COLO668 (cell line): Measurements from ENCODE around the gene GPR135.

ENCODE experiments used
- DNase-seq: peaks from one replicate; lab custom pipeline; 2025; ENCODE audit not compliant: unreplicated experiment; lab: John Stamatoyannopoulos, UW

GPR135 gene

DNA sequence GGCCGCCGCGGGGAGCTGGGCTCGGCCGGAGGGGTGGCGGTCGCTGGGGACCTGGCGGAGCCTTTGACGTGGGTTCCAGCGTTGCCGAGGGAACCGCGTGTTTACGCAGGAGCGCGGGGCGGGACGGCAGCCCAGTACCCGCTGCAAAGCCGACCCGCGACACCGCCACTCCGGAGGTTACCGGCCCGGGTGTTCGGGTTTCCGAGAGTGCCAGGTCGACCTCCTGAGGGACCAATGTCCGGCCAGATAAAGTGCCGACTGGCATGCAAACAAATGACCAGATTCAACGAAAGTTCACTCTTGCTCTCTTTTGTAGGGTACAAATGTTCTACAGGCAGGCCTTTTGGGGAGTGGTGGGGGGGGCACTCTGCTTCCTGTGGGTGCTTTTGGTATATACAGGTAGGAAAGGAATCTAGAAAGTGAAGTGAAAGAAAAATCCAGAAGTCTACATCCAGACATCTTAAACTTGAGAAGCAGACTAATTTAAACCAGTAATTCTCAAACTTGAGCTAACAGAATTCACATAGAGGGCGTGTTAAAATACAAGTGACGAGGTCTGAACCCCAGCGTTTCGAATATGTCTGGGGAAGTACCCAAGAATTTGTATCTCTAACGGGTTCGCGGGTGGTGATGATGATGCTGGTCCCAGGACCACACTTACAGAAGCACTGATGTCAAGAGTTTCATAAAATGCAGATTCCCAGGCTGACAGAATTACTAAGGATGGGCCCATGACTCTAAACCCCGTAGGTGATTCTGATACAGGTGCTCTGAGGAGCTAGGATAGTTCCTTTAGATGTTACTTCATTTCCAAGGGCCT, at the start of gene GPR135:
TSS of gene GPR135 (minus strand) at position 65 of the 820 bp plus-strand sequence. CDS start 154 bp downstream, outside the sequence.
- DNase-seq, result peak; percentile 79

- DNase-seq, result peak; percentile 53
Measured at GRCh38 chr14:59511916-59512575, 46.9 kb upstream of the GPR135 start.

- DNase-seq, result no peak
Measured at GRCh38 chr14:59510966-59511365, 45.8 kb upstream of the GPR135 start.

- DNase-seq, result no peak
Measured at GRCh38 chr14:59510001-59510400, 44.8 kb upstream of the GPR135 start.

DNA sequence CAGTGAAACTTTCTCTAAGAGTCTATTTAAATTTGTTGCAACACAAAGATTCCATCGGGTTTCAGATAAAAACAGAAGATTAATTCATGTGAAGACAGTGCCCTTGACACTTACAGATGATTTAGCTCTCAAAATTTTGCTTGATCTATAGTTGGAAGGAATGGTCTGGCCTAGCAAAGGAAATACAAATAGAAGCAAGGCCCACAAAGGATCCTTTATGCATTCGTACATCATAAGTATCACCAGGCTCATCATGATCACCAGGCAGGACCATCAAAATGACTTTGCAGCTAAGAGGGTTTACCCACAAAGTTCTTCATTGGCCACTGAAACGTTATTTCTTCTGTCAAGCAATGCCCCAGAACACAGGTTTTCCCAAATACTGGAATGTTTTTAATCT, 43.9 kb upstream of the GPR135 start:
- DNase-seq, result no peak

DNA sequence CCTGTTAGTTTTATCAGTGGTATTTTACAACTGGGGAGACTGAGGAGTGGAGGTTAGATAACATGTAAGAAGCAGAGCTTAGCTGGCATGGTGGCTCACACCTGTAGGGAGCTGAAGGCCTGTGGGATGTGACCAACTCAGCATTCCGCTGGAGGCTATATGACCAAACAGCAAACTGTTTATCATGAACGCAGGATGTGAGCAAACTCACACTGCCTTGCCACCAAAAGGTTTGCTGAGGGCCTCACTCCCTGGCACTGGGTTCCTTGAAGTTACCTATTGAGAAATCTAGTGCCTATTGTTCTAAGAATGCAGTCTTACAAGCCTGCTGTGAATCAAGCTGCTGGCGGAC, 42.5 kb upstream of the GPR135 start:
- DNase-seq, result no peak

DNA sequence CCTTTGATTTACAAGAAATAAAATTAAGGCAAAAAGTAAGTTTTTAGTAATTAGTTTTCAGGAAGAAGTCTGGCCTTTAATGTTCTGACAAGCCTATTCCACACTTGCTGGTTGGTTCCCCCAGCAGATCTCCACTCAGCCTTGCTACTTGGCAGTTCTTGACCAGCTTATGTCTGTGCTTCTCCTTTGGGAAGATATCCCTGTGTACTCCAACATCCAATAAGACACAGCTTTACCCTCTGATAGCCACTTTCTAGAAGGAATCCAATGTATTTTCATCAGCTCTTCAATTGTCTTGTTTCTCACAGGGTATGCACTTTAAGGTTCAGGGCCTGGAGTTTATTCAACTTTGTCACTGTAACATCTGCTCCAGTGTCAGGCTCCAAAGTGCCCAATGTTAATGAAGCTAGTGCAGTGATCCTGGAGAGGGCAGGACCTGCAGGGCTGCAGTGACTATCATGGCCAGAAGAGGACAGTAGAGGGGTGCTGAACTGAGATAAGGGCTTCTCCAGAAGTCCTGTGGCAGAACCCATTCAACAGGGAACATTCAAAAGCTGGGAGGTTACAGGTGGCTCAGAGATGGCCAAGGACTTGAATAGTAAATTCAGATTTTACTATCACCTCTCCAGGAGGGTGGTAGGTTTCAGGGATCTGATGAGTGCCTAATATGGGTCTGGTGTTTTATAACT, 42.0 kb upstream of the GPR135 start:
- DNase-seq, result peak; percentile 73

DNA sequence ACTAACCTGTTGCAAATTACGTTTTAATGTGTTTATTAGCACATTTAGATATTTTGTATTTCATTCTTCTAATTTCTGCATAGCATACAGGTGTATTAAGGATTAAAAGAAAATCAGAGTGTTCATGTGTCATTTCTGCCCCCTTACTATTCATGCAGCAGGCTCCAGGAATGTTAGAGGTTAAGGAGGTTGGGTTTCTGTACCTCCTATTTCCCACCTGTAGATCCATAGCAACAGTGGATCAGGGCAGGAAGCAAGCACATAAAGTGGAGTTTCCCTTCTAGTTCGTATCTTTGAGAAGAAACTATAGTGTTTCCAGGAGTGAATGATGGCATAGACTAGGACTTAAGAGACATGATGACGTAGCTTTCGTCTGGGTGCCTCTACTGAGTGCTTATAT, 38.1 kb upstream of the GPR135 start:
- no peak for DNase-seq

- no peak for DNase-seq
Measured at GRCh38 chr14:59500732-59501131, 35.6 kb upstream of the GPR135 start.

- DNase-seq, result no peak
Measured at GRCh38 chr14:59492384-59492783, 27.2 kb upstream of the GPR135 start.

DNA sequence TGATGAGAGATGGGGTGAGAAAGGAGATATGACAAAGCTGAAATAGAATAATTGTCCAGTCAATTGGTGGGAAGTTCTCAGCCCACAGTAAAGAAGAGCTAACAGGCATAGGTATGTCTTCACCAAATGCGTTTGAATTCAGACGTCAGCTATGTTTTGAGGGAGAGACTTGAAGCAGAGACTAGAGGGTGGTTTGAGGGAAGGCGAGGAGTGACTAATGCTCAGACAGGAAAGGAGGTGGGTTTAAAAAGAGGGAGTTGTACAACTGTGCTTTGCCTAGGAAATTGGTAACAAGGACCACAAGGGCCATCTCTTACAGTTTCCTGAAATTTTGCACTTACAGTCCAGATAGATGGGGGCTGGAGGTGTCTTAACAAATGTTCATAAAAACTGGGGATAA, 25.6 kb upstream of the GPR135 start:
- no peak for DNase-seq

- DNase-seq, result no peak
Measured at GRCh38 chr14:59484639-59485175, 19.5 kb upstream of the GPR135 start.

- peak; percentile 99 for DNase-seq
Measured at GRCh38 chr14:59483819-59484638, 18.8 kb upstream of the GPR135 start, which contains the start of the genes JKAMP and L3HYPDH. Gene JKAMP, plus strand, starts transcription at chr14:59484517. Its CDS starts 73 bp downstream, at chr14:59484590. Gene L3HYPDH, minus strand, starts transcription at chr14:59484408. Its CDS starts 92 bp downstream, at chr14:59484316.

DNA sequence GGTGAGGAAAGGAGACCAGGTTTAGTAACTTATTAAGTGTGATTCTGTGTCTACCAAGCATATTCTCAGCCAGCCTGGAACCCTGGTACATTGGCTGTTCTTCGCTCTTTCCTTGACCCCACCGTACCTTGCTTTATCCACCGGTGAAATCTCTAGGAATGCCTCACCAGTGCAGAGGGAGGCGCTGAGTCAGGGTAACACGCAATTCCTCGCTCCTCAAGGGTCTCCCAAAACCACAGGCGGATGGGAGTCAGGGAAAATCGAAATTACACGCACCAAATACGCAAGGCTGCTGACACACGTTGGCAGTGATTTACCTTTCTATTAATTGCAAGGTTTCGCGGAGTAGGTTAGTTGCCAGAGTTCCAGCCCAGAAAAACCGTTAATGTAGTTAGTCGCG, 18.2 kb upstream of the GPR135 start:
- DNase-seq, result no peak

DNA sequence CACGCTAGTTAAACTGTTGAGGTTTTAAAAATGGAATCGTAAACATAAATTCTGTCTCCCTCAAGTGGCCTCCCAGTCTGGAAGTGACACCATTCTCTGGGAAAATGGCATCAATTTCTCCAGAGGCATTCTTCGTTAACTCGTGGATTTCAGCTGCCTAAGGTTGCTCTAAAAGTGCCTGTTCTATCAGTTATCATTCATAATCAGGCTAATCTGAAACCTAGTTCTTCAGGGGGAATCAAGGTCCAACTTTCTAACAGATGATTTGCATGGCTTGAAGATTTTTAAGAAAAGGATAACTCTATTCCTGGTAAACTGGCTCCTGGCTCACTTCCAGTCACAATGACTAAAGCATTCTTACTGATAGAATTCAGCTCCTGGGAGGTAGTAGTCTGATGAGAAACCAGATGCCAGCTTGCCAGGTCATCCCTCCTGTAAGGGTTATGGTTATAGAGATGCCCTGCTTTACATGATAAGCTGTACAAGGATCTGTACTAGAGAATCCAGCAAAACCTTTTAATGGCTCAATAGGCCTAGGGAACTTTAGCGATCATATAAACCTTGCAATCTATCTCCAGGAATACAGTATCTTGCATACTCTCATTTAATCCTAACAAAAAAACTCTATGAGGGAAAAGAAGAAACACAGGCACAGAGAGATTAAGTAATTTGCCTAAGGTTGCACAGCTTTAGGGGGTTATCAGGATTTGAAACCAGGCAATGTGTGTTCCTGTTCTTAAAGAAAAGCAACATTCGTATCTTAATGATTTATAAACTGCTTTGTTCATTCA, 17.6 kb upstream of the GPR135 start:
- DNase-seq, result no peak

- DNase-seq, result no peak
Measured at GRCh38 chr14:59481871-59482540, 16.8 kb upstream of the GPR135 start.

GRCh38 chr14:59481407-59481806, 16.2 kb upstream of the GPR135 start:
- no peak for DNase-seq

GRCh38 chr14:59480166-59480565, 15.0 kb upstream of the GPR135 start:
- no peak for DNase-seq

DNA sequence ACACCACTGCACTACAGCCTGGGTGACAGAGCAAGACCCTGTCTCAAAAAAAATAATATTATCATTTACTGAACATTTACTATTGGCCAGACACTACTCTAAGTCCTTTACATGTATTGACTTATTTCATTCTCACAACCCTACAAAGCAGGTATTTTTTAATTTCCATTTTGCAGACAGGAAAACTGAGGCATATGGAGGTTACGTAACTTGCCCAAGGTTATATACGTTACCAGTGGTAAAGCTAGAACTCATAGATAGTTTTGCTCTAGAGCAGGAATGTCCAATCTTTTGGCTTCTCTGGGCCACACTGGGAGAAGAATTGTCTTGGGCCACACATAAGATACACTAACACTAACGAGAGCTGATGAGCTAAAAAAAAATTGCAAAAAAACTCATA, 13.4 kb upstream of the GPR135 start:
- DNase-seq, result no peak
